ENCODE results near the gene NAP1L4. TPM values are rescaled to one million over a fixed set of nuclear protein-coding genes. Genes with fewer than 3 reads are reported as not detected.
A peak's percentile ranks its signal among the peaks of the same experiment; 100 is the strongest.

NAP1L4 gene
- polyA plus RNA-seq, 1 of the 3 experiments (the other 2 are of a cell fraction), result 104 TPM

GRCh38 chr11:2942447-2942846, 49.7 kb downstream of the NAP1L4 start:
- H3K36me3 ChIP-seq (replicated peaks in 1 of 2; ENCODE audit: control insufficient read depth in 1 of 2, insufficient read depth in 2 of 2, low read length in 1 of 2), result peaks cover 16 to 31% of the 10 kb centered on the region in 2 experiments
- peaks cover 24% of the 10 kb centered on the region for H3F3A ChIP-seq (replicated peaks; ENCODE audit: insufficient read depth)
- H3K4me1 ChIP-seq (ENCODE audit: control insufficient read depth in 1 of 2, insufficient read depth in 2 of 2, low read depth in 1 of 2, low read length in 1 of 2), result peaks cover 12 to 38% of the 10 kb centered on the region in 2 experiments
- no peak overlapping the region for H3K4me3 ChIP-seq (ENCODE audit: low read depth in 2 of 2, low read length in 1 of 2)
- TF ChIP-seq RFX5 (IDR thresholded peaks at IDR 0.05; ENCODE audit: low read length), result no peak
- TF ChIP-seq, protein P1, sequence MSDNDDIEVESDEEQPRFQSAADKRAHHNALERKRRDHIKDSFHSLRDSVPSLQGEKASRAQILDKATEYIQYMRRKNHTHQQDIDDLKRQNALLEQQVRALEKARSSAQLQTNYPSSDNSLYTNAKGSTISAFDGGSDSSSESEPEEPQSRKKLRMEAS (IDR thresholded peaks at IDR 0.05; ENCODE audit: low read depth), result no peak
- TF ChIP-seq, protein P2, sequence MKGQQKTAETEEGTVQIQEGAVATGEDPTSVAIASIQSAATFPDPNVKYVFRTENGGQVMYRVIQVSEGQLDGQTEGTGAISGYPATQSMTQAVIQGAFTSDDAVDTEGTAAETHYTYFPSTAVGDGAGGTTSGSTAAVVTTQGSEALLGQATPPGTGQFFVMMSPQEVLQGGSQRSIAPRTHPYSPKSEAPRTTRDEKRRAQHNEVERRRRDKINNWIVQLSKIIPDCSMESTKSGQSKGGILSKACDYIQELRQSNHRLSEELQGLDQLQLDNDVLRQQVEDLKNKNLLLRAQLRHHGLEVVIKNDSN (IDR thresholded peaks at IDR 0.05; ENCODE audit: borderline replicate concordance, low read depth), result no peak
- no peak for TF ChIP-seq GATA2 (CRISPR knock-in tag; IDR thresholded peaks at IDR 0.05)
- TF ChIP-seq EZH2phosphoT487 (IDR thresholded peaks at IDR 0.05; ENCODE audit: borderline replicate concordance, low read depth), result no peak
- no peak for TF ChIP-seq CHD2 (IDR thresholded peaks at IDR 0.05; ENCODE audit: low read length, partially characterized antibody)
- TF ChIP-seq ELF1 (IDR thresholded peaks at IDR 0.05), result no peak
- DNase-seq, result no peak
- WGBS (ENCODE audit: low lambda C conversion rate), result 94% methylated on average over 8 of the region's 13 CpGs
- 0 out of 2 replicates have a peak, but pooled peaks cover 6% of the 10 kb centered on the region for H3K9me3 ChIP-seq
- peaks cover 6% of the 10 kb centered on the region; the same call in 1 of the 2 replicates for H3K79me2 ChIP-seq (ENCODE audit: insufficient read depth)
- H3K9me2 ChIP-seq, result no peaks in the 10 kb centered on the region
- POLR2A ChIA-PET, result no interaction called here
- no peak overlapping the region for H3K9ac ChIP-seq
- H3K4me2 ChIP-seq, result no peak overlapping the region
- CTCF ChIA-PET, result interaction anchor here (1.7 to 4.2 kb wide), 2 partner anchors 13 to 18 kb away, joined by 6 to 27 read pairs; partner anchors contain the start of gene PHLDA2
- H3K27me3 ChIP-seq (ENCODE audit: insufficient read depth), result no peaks in the 10 kb centered on the region
- H4K20me1 ChIP-seq (ENCODE audit: insufficient read depth), result peaks cover 6% of the 10 kb centered on the region; the same call in 1 of the 2 replicates
- H3K27ac ChIP-seq (ENCODE audit: low read depth in 2 of 2, low read length in 1 of 2), result no peak overlapping the region
- H2AFZ ChIP-seq (ENCODE audit: low read depth), result no peak overlapping the region

GRCh38 chr11:2940921-2941821, 51.0 kb downstream of the NAP1L4 start:
- 51% methylated on average over 3 of the region's 10 CpGs for WGBS (ENCODE audit: low lambda C conversion rate)
- Histone ChIP-seq H3K4me2 (no peak overlapping the region), H3K9me2 (no peaks in the 10 kb centered on the region), H3K4me3 (ENCODE audit: low read depth in 2 of 2, low read length in 1 of 2) (no peak overlapping the region), H3K79me2 (ENCODE audit: insufficient read depth) (no peaks in the 10 kb centered on the region), H3K27ac (ENCODE audit: low read depth in 2 of 2, low read length in 1 of 2) (no peak overlapping the region; a peak in 1 of 4 replicates), H3K36me3 (replicated peaks in 1 of 2; ENCODE audit: control insufficient read depth in 1 of 2, insufficient read depth in 2 of 2, low read length in 1 of 2) (peaks cover 12 to 24% of the 10 kb centered on the region in 2 experiments), H3K27me3 (ENCODE audit: insufficient read depth) (no peaks in the 10 kb centered on the region), H3K4me1 (ENCODE audit: control insufficient read depth in 1 of 2, insufficient read depth in 2 of 2, low read depth in 1 of 2, low read length in 1 of 2) (peaks cover 6 to 32% of the 10 kb centered on the region in 2 experiments), H3F3A (replicated peaks; ENCODE audit: insufficient read depth) (peaks cover 22% of the 10 kb centered on the region), H2AFZ (ENCODE audit: low read depth) (no peak overlapping the region), H3K9me3 (0 out of 2 replicates have a peak, but pooled peaks cover 6% of the 10 kb centered on the region), H3K9ac (no peak overlapping the region), H4K20me1 (ENCODE audit: insufficient read depth) (peaks cover 6% of the 10 kb centered on the region; the same call in 1 of the 2 replicates)
- DNase-seq, result peak; percentile 61
- ChIA-PET POLR2A (no interaction called here), CTCF (interaction anchor here (1.1 to 4.2 kb wide), 6 partner anchors 12 to 410 kb away, joined by 3 to 27 read pairs (median 6); partner anchors contain the start of gene PHLDA2)
- TF ChIP-seq, protein P1 (IDR thresholded peaks at IDR 0.05; ENCODE audit: low read depth), result no peak
- no peak for TF ChIP-seq EP300 (IDR thresholded peaks at IDR 0.05; ENCODE audit: borderline replicate concordance in 1 of 2, low read depth in 1 of 2, low read length in 1 of 2)
- no peak for TF ChIP-seq MEF2A (IDR thresholded peaks at IDR 0.05; ENCODE audit: borderline replicate concordance, low read depth)
- TF ChIP-seq, protein P2 (IDR thresholded peaks at IDR 0.05; ENCODE audit: borderline replicate concordance, low read depth), result no peak
- no peak for TF ChIP-seq TEAD4 (IDR thresholded peaks at IDR 0.05; ENCODE audit: borderline replicate concordance, insufficient read depth)
- TF ChIP-seq CHD2 (IDR thresholded peaks at IDR 0.05; ENCODE audit: low read length, partially characterized antibody), result no peak
- no peak for TF ChIP-seq NFIC (IDR thresholded peaks at IDR 0.05; ENCODE audit: borderline replicate concordance)
- TF ChIP-seq, protein P3, sequence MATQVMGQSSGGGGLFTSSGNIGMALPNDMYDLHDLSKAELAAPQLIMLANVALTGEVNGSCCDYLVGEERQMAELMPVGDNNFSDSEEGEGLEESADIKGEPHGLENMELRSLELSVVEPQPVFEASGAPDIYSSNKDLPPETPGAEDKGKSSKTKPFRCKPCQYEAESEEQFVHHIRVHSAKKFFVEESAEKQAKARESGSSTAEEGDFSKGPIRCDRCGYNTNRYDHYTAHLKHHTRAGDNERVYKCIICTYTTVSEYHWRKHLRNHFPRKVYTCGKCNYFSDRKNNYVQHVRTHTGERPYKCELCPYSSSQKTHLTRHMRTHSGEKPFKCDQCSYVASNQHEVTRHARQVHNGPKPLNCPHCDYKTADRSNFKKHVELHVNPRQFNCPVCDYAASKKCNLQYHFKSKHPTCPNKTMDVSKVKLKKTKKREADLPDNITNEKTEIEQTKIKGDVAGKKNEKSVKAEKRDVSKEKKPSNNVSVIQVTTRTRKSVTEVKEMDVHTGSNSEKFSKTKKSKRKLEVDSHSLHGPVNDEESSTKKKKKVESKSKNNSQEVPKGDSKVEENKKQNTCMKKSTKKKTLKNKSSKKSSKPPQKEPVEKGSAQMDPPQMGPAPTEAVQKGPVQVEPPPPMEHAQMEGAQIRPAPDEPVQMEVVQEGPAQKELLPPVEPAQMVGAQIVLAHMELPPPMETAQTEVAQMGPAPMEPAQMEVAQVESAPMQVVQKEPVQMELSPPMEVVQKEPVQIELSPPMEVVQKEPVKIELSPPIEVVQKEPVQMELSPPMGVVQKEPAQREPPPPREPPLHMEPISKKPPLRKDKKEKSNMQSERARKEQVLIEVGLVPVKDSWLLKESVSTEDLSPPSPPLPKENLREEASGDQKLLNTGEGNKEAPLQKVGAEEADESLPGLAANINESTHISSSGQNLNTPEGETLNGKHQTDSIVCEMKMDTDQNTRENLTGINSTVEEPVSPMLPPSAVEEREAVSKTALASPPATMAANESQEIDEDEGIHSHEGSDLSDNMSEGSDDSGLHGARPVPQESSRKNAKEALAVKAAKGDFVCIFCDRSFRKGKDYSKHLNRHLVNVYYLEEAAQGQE (IDR thresholded peaks at IDR 0.05; ENCODE audit: low read depth, low read length), result no peak
- TF ChIP-seq ELF1 (IDR thresholded peaks at IDR 0.05), result no peak
- no peak for TF ChIP-seq TCF12 (IDR thresholded peaks at IDR 0.05)
- no peak for TF ChIP-seq FOXM1 (IDR thresholded peaks at IDR 0.05; ENCODE audit: low read depth)
- no peak for TF ChIP-seq SIN3A (IDR thresholded peaks at IDR 0.05; ENCODE audit: borderline replicate concordance, low read depth, low read length)
- no peak for TF ChIP-seq ZBTB33 (IDR thresholded peaks at IDR 0.05; ENCODE audit: borderline replicate concordance, low read depth)

Data from SK-N-SH (cell line).